Measurements from ENCODE around the gene POMT2.
"Not testable (repeated sequence)": the region's sequence is repeated elsewhere in the genome, so short reads cannot be mapped to it uniquely, and the experiment has no call there.

Gene POMT2

DNA sequence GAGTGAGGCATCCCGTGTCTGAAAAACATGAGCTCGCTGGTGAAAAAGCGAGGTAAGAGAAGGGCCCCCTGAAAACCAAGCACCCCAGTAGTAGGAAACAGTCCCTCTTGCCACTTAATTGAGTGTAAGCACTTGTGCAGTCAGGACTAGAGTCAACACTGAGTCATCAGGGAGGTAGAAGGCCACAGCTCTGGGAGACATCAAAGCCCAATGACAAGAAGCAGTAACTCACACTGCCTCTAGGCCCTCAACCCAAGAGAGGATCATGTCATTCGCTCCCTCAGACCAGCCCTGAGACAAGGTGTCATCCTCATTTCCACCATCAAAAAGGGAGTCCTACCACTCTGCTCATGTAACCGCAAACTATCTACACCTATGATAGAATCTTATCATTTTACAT lies 17.8 kb downstream of the POMT2 start:
- DNase-seq (ENCODE audit: low read depth in 4 of 4, low spot score in 1 of 4) = peak in 1 of 4 experiments; percentile 34

DNA sequence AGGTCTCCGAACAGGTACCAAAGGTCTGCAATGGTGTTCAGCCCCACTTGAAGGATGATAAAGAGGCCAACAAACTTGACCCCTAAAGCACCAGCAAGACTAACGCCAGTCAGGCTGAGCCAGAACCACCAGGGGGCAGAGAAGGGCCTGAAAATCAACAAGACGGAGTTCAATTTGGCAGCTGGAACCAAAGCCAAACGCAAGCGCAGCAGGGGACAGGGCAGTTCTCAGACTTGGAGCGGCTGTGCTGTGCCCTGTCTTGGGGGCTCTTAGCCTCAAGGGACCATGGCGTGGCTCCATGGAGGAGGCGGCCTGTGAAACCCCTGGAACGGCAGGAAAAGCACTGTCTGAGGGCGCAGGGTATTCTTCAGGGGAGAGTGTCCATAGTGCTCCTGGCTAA lies 19.6 kb downstream of the POMT2 start:
- DNase-seq (ENCODE audit: low read depth in 4 of 4, low spot score in 1 of 4) = peak in 2 of 4 experiments; percentile 32 to 41

DNA sequence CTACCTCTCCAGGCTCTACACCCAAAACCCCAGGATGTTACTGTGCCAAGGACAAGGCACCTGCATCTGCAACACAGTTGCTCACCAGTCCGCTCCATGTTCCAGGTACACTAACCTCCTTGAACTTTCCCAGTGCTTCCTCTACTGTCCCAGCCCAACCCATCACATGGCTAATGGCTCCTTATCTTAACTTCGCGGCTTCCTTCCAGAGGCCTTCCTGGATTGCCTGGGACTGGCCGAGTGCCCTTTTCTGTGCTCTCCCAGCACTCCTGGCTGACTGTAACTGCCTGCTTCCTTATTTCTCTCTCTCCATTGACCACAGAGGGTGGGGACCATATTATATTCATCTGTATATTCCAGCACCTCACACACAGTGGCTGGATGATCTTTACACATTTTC lies 20.9 kb downstream of the POMT2 start:
- DNase-seq (ENCODE audit: low read depth in 4 of 4, low spot score in 1 of 4) = no peak

DNA sequence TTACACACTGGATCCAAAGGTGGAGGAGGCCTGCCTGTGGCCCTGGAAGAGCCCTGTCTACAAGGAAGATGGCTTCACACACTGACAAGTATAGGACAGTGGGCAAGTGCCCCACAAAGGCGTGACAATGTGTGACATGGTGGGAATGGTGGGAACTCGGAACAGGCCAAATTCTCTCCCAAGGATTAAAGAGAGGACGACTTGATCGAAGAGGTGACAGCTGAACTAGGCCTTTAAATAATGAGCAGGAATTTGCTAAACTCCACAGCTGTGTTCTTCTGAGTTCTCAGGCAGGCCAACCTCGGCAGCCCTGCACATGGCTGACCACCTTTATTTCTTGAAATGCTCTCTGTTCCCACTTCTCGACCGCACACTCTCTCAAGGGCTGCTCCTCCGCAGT lies 23.8 kb downstream of the POMT2 start:
- DNase-seq (ENCODE audit: low read depth in 4 of 4, low spot score in 1 of 4) = no peak

DNA sequence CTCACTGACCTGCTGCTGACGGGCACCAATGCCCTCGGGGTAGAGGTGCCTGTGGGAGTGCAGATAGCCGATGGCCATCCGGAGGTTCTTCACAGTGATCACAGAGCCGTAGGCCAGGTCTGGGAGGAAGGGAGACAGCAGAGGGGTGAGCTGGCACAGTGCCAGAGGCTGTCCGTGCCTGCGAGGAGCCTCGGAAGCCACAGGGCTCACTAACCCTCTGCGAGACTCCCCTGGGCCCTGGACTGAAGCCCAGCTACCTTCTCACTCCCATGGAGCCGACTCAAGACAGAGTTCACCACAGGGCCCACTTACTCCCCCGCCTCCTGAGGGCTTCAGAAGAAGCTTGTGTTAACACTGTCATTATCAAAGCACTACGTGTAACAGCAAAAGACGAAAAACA lies 24.5 kb downstream of the POMT2 start:
- no peak for DNase-seq (ENCODE audit: low read depth in 4 of 4, low spot score in 1 of 4)

DNA sequence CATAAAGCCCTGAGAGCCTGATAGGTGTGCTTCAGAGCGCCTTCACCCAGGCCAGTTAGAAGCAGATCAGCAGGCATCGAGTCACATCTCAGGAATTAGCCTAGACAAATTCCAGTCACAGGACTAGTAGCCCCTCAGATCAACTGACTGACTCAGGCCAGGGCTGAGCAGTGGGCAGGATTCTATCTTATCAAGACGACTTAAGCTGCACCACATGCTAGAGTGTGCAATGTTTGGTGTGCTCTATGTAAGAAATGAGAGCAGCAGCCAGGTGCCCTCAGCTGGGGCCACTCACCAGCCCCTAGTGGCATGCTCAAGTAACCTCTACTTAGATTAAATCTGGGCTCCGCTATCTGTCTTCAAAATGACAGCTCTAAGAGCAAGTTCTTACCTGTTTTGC lies 30.0 kb downstream of the POMT2 start:
- DNase-seq (ENCODE audit: low read depth in 4 of 4, low spot score in 1 of 4) = no peak

DNA sequence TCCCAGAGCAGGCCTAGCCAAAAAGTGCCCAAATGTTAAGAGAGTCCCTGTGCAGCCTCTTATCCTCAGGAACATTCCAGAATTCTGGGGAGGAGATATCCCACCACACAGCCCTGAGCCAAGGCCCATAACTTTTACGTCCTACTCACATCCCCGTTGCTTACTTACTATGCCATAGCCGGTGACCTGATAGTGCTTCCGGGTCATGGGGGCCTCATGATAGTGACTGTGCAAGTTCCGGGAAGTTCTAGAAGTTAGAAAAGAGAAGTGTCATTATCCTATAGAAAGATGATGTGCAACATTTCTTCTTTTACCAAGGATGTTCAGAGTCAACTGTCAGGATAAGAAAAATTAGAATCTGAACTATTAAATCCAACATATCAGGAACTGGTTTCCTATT lies 34.1 kb downstream of the POMT2 start:
- DNase-seq (ENCODE audit: low read depth in 4 of 4, low spot score in 1 of 4) = no peak

DNA sequence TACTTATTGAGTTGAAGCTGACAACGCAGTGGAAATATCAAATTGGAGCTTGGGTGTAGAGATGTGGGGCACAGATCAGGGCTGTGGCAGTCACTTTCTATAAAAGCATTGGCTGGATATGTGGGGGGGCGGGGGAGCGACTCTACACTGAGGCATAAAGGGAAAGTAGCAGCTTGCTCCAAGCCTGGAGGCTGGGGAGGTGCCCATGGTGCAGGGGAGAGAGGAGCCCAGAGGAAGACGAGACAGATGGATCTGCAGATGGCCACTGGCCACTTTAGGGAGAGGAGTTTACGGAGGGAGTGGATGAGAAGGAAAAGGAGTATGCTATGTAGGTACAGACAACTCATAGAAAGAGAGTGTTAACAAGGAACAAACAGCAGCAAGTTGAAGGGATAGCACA lies 36.2 kb downstream of the POMT2 start:
- no peak for DNase-seq (ENCODE audit: low read depth in 4 of 4, low spot score in 1 of 4)

DNA sequence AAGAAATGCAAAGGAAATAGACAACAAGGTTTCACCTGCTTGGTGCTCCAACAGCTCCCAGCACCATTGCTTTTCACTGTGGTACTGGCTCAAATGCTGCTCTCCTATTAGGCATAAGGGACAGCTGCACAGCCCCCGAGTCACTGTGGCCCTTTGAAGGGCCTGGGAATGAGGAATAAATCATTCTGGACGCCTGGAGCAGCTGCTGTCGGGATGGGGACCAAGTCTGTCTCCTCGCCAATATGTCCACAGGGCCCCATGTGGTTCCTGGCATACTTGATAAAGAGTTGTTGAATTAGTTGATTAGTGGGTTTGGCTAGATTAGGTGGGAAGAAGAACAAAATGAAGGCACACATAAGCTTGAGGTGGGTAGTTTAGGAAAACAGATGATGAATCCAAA lies 36.6 kb downstream of the POMT2 start:
- no peak for DNase-seq (ENCODE audit: low read depth in 4 of 4, low spot score in 1 of 4)

DNA sequence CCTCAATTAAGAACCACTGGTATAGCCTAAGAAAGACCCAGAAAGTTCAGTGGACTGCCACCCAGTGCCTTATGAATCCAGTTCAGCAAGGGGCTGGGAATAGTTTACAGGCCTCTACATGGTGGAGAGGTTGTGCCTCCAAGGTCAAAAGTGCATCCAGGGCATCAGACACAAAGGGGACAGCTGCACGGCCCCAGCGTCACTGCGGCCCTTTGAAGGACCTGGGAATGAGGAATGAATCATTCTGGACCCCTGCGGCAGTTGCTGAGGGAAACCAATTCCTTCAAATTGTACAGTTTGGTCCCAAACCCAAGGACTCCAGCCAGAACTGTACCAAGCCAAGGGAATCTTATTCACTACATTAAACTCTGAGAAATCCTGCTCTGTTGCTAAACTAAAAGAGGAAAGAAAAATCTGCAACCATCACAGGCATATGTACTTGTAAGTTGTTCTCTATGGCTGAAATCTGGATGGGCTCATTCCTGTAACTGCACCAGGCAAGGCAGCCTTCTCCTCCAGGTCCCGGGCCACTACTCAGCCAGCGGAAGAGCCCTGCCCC lies 38.8 kb downstream of the POMT2 start:
- no peak for DNase-seq (ENCODE audit: low read depth in 4 of 4, low spot score in 1 of 4)

DNA sequence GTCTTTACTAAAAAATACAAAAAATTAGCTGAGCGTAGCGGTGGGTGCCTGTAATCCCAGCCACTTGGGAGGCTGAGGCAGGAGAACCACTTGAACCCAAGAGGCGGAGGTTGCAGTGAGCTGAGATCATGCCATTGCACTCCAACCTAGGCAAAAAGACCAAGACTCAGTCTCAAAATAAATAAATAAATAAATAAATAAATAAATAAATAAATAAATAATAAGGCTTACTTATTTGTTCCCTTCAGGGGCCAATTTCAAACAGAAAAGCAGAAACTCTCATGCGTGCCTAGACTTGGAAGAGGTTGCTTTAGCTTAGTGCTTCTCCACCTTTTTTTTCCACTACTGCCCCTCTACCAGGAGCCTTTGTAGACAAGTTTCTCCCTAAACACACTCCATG lies 39.8 kb downstream of the POMT2 start:
- not testable (repeated sequence) for DNase-seq (ENCODE audit: low read depth in 4 of 4, low spot score in 1 of 4)

DNA sequence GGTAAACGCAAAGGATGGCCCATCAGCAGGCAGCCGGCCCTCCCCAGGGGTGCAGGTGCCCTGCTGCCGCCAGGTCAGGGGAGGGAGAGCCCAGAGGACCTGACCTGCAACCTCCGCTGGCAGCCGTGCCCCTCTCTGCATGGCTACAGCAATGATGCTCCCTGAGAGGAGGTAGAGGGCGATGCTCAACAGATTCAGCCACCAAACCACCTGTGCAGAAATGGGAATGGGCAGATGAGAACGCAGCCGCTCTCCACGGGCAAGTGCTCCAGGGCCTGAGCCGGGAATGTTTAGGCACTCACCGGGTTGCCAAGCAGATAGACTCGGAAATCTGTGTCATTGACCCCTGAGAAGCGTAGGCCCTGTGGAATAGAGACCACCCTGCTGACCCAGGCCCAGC lies 41.0 kb downstream of the POMT2 start:
- no peak for DNase-seq (ENCODE audit: low read depth in 4 of 4, low spot score in 1 of 4)

DNA sequence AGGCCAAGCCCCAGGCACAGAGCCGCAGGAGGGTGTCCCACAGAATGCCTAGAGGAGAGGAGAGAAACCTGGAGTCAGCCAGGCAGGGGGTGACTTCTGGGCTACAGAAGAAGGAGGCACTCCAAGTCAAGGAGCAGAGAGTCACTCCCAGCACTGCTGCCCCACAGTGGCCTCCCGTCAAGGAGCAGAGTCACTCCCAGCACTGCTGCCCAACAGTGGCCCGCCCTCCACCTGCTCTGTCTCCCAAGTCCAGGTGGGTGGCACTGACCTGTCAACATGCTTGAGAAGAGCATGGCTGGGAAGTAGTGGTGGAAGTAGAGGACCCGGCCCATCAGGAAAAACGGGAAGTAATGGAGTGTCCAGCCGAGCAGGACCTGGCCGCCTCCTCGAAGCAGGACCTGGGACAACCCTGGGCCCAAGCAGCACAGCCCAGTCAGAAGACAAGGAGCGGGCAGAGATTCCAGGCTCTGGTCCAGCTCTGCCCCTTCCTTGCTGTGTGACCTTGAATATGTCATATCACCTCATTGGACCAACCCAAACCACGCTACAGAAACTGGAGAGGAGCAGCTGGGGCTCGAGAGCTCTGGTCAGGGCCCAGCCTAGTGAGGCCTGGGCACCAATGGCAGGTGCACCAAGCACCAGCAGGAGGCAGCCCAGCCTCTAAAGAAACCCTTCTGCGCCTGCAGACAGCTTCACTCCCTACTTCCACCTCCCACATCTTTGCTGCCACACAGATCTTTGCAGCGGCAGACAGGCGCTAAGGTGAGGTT lies 42.0 kb downstream of the POMT2 start:
- no peak for DNase-seq (ENCODE audit: low read depth in 4 of 4, low spot score in 1 of 4)

DNA sequence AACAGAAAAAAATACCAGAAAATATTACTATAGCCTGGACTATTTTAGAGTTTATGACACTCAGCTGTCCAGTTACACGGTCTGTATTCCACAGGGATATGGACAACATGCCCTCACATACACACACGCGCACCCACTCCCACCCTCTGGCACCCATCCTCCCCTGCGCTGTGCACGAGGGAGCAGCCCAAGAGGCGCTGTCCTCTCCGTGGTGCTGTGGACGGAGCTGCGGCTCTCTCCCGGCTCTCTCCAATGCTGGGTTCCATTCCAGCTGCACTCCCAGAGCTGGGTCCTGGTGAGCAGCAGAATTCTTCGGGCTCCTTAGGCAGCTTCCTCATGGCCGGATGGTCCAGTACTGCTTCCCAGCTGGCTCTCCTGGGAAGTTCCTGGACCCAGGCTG lies 43.7 kb downstream of the POMT2 start:
- DNase-seq (ENCODE audit: low read depth in 4 of 4, low spot score in 1 of 4) = no peak

DNA sequence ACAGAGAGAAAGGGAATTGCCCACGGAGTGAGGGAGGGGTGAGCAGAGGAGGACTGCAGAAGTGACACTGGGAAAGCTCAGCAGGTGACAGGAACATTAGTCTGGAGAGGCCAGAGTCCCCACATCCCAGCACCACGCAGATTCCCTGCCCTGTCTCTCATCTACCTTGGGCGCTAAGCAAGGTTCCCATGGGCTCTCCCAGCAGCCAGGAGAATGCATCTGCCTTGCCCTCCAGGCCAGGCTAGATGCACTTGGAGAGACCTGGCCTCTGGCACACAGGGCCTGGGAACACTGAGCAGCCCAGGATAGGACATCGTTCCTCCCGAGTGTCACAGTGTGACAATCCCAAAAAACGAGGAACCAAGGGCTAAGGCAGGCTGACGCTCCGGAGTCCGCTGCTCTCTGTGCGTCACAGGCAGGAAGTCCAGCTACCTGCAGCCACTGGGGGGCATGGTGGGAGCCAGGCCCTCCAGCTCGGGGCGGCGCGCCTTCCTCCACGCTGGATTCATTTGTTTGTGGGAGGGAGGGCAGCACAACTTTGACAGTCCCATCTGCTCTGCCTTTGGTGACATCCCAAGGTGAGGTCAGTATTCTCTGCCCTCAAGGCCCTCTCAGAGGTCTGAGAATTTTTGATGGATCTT lies 44.3 kb downstream of the POMT2 start:
- DNase-seq (ENCODE audit: low read depth in 4 of 4, low spot score in 1 of 4) = no peak

DNA sequence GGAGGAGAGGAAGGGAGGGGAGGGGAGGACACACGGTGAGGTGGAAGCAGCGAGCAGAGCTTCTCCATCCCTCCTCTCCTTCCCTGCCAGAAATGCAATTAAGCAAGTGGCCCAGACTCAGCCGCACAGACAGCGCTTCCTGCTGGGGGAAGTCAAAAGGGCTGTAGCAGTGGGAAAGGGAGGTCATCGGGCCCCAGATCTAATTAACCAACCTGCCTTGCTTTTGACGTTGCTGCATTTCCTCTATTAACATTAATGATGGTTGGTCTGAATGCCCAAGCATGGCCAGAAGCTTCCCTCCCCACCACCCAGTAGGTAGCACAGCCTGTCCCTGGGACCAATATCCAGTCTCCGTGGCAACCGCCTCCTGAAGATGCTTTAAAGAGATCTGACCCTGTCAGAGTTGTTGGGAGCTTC lies 45.1 kb downstream of the POMT2 start:
- no peak for DNase-seq (ENCODE audit: low read depth in 4 of 4, low spot score in 1 of 4)

DNA sequence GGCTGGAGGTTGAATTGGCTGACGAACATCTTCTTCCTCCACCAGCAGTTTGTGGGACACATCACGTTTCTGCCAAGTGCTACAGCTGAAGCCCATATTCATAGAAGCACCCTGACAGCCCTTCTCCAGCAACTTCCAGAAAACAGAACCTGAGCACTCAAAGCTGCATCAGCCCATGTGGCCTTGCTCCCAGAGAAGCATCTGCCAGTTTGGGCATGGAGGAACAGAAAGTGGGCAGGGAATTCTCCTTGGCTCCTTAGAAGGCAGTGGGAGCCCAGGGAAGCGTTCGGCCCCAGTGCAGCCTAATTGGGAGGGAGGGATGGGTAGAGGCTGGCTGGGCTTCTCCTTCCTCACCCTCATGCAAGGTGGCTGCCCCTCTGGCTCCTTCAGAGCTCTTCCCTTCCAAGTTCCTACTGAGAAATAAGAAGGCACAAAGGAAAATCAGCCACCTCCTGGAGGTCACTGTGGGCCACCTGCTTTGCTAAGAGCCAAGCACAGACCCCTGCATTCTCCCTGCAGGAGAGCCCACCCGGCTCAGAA lies 45.6 kb downstream of the POMT2 start:
- DNase-seq (ENCODE audit: low read depth in 4 of 4, low spot score in 1 of 4) = no peak

DNA sequence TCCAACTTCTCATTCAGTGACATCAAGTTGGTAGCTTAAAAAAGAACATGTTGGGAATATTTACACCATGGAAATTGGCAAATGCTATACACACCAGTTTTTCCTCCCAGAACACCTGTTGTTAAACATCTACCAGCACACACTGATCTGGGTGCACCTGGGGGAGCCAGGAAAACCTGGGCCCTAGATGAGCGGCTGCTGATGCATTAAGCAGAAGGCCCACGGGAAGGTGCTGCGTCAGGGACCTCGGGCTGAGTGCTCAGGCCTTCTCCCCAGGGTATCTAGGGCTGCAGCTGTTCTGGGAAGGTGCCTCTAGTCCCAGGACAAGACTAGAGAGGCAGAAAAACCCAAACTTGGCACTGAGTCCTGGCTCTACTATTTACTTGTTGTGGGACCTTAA lies 46.9 kb downstream of the POMT2 start:
- DNase-seq (ENCODE audit: low read depth in 4 of 4, low spot score in 1 of 4) = no peak

DNA sequence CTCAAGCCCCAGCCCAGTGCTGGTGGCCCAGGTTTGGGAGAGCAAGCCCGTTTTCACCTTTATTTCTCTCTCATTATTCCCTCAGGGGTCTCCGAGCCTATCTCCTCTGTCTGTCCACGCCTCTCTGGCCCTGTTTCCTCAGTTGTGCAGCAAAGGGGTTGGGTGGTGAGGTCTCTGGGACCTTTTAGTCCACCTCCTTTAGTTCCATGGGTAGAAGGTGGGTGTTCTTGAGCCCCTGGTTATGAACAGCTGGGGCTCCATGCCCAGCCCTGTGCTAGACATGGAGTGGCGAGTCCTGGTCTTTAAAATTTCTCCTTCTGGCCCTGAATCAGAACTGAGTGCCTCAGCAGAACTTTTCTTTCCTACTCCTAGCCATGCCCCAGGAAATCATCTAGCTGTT lies 48.4 kb downstream of the POMT2 start:
- DNase-seq (ENCODE audit: low read depth in 4 of 4, low spot score in 1 of 4) = no peak

DNA sequence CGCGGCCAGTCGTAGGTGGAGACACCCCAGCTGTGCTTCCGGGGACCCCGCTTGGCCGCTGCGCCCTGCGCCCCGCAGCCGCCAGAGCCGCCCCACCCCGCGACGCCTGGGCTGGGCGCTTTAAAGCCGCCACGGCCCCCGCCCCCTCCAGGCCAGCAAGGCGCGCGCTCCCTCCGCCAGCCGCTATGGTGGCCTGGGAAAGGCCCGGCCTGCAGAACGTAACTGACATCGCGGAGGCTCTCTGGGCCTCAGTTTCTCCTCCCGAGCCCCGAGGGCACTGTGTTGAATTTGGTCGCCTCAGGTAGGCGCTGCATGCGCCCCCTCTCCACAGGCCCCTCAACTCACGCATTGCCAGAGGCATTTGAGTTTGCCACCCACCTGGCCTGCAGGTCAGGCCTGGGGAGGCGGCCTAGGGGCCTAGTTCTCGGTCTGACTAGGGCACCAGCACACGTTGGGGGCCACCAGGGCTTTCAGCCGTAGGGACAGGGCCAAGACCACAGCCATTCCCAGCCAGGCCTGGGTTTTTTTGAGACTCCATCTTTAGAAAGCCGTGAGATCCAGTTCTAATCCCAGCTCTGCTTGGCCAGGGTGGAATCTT lies 49.5 kb downstream of the POMT2 start, which contains the start of gene NGB:
Gene NGB (minus strand): TSS at position 94 of the 598 bp plus-strand sequence. CDS start 269 bp downstream, outside the sequence.
- no peak for DNase-seq (ENCODE audit: low read depth in 4 of 4, low spot score in 1 of 4)

DNA sequence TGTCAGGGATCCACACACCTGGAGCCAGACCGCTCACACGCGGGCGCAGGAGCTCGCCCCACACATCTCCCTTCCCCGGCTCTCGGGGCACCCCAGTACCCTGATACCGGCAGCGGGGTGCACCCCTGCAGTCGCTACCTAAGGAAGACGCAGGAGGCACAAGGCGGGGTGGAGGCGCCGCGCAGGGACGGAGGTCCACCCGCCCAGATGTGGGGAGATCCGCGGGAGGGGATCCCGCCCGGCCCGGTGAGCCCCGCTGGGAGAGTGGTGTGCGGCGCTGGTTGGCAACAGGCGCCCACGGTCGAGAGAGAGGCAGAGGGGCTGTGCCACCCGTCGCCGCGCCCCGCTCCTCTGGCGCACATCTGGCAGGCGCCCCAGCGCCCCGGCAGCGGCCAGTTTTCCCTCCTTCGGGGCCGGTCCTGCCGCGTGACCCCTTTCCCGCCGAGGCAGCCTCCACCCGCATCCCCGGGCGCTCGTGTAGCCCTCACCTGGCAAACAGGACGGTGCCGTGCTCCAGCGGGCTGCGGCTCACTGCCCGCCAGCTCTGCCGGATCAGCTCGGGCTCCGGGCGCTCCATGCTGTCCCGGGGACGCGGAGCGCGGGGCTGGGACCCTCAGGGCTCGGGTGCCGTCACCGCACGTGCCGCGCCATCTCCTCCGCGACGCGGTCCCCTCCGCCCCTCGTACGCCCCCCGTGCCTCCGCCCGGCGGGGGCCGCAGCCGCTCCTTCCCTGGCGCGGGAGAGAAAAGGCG lies 50.1 kb downstream of the POMT2 start:
- no peak for DNase-seq (ENCODE audit: low read depth in 4 of 4, low spot score in 1 of 4)

Measured in stimulated activated CD4-positive, alpha-beta T cell treated with anti-CD3 and anti-CD28 coated beads, Interleukin-1b, Interleukin-23, amount 100 ng/mL, for 24 hours (primary cell).